GM18951 (cell line): ENCODE data around the gene ENTPD6.

ENCODE experiments used
- POLR2A ChIP-seq: IDR thresholded peaks from 4 replicates; pipeline ENCODE4 v1.6.1; 2011; ENCODE audit warnings: mild to moderate bottlenecking; ENCODE audit not compliant: insufficient read length, insufficient read depth; ENCODE audit errors: extremely low read depth
- in situ Hi-C: fragments of 300-500 bp; cut with MboI; formaldehyde crosslinking; loops from one replicate; pipeline ENCODE4 v1.12.0; 2022; ENCODE audit warnings: low sequenced_read_pairs, mixed read lengths, inconsistent platforms; ENCODE audit not compliant: unreplicated experiment

ENTPD6 gene

GRCh38 chr20:25207149-25207959 is 11.8 kb downstream of the ENTPD6 start:
- in situ Hi-C loops: no loop called here
- no peak for TF ChIP-seq POLR2A

GRCh38 chr20:25207960-25208534 is 12.5 kb downstream of the ENTPD6 start:
- TF ChIP-seq POLR2A: no peak
- in situ Hi-C loops: no loop called here

GRCh38 chr20:25209400-25209799 is 13.9 kb downstream of the ENTPD6 start:
- in situ Hi-C loops: no loop called here
- TF ChIP-seq POLR2A: no peak

GRCh38 chr20:25209911-25210310 is 14.4 kb downstream of the ENTPD6 start:
- TF ChIP-seq POLR2A: no peak
- in situ Hi-C loops: no loop called here

GRCh38 chr20:25211273-25211672 is 15.8 kb downstream of the ENTPD6 start:
- no peak for TF ChIP-seq POLR2A
- in situ Hi-C loops: no loop called here

- in situ Hi-C loops: no loop called here
- no peak for TF ChIP-seq POLR2A
Measured at GRCh38 chr20:25212242-25212641, 16.7 kb downstream of the ENTPD6 start.

GRCh38 chr20:25213566-25214425 is 18.3 kb downstream of the ENTPD6 start:
- in situ Hi-C loops: no loop called here
- no peak for TF ChIP-seq POLR2A

GRCh38 chr20:25214426-25214790 is 18.9 kb downstream of the ENTPD6 start:
- in situ Hi-C loops: no loop called here
- TF ChIP-seq POLR2A: no peak

- in situ Hi-C loops: no loop called here
- TF ChIP-seq POLR2A: no peak
Measured at GRCh38 chr20:25214819-25215218, 19.3 kb downstream of the ENTPD6 start.

GRCh38 chr20:25215521-25215920 is 20.0 kb downstream of the ENTPD6 start:
- TF ChIP-seq POLR2A: no peak
- in situ Hi-C loops: no loop called here

- no peak for TF ChIP-seq POLR2A
Measured at GRCh38 chr20:25216199-25216945, 20.9 kb downstream of the ENTPD6 start.

GRCh38 chr20:25217161-25218108 is 21.9 kb downstream of the ENTPD6 start:
- in situ Hi-C loops: no loop called here
- TF ChIP-seq POLR2A: no peak

More at GRCh38 chr20:25216199-25216945, 20.9 kb downstream of the ENTPD6 start:
- in situ Hi-C loops: no loop called here
